Kidney epithelial cell (primary cell): ENCODE results near the gene ACKR4. TPM values are rescaled to one million over a fixed set of nuclear protein-coding genes. Genes with fewer than 3 reads are reported as not detected.

Source experiments
- DNase-seq: peaks from one replicate; pipeline ENCODE4 v3.0.0-alpha.2; 2010; ENCODE audit warnings: low read depth
- H3K27me3 ChIP-seq: 2 replicates; pipeline ENCODE4 v1.6.0; 2011; ENCODE audit warnings: low read length; ENCODE audit not compliant: control insufficient read depth, insufficient read depth
- H3K36me3 ChIP-seq: 2 replicates; pipeline ENCODE4 v1.5.1; 2011; ENCODE audit warnings: low read length; ENCODE audit not compliant: control insufficient read depth, insufficient read depth
- H3K4me3 ChIP-seq: 2 replicates; pipeline ENCODE4 v1.5.1; 2011; ENCODE audit warnings: low read depth, mild to moderate bottlenecking, control low read depth, low read length
- total RNA-seq: library from RNA; depleted of rRNA; stranded (reverse); fragments of >200 nt; gene quantifications from 2 replicates; pipeline ENCODE4 v1.2.3, GENCODE V29; 2015
- TF ChIP-seq, protein P1 (sequence below): IDR thresholded peaks from 2 replicates; pipeline ENCODE4 v1.5.1; 2011; ENCODE audit warnings: mild to moderate bottlenecking, moderate library complexity, low read length, control low read depth, inconsistent platforms; ENCODE audit not compliant: insufficient read depth, poor library complexity, severe bottlenecking

ACKR4 gene
- not detected in 2 replicates for total RNA-seq

DNA sequence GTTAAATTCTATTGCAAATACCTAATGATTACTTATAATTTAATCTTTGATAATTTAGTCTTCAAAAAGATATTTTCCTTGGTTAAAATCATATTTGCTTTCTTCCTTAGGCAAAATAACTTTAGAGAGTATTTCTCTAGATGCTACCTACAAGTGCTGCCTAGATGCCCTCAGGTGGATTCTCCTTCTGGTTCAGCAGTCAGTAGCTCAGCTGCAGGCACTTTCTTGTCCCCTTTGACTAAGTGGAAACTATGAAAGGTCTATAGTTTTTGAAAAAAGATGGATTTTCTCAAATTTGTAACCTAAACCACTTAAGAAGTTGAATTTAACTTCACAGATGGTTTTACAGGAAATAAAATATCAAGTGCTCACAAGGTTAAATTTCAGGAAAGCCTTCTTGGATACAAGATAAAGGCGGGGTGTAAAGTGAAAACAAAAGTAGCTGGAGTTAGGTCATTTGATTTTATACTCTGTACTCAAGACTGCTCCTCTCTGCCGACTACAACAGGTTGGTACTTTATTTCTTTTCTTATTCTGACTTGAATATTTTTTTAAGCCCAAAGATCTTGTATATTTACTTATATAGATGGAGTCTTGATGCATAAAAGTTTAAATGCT, at the start of gene ACKR4:
Gene ACKR4 (plus strand): TSS at position 455 of the 618 bp plus-strand sequence. CDS start 3,128 bp downstream, outside the sequence.
- H3K27me3 ChIP-seq = no peaks in the 10 kb centered on the region
- no peaks in the 10 kb centered on the region for H3K36me3 ChIP-seq
- no peak for DNase-seq
- TF ChIP-seq, protein P1, sequence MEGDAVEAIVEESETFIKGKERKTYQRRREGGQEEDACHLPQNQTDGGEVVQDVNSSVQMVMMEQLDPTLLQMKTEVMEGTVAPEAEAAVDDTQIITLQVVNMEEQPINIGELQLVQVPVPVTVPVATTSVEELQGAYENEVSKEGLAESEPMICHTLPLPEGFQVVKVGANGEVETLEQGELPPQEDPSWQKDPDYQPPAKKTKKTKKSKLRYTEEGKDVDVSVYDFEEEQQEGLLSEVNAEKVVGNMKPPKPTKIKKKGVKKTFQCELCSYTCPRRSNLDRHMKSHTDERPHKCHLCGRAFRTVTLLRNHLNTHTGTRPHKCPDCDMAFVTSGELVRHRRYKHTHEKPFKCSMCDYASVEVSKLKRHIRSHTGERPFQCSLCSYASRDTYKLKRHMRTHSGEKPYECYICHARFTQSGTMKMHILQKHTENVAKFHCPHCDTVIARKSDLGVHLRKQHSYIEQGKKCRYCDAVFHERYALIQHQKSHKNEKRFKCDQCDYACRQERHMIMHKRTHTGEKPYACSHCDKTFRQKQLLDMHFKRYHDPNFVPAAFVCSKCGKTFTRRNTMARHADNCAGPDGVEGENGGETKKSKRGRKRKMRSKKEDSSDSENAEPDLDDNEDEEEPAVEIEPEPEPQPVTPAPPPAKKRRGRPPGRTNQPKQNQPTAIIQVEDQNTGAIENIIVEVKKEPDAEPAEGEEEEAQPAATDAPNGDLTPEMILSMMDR = no peak
- no peak within 1 kb of the TSS for H3K4me3 ChIP-seq

DNA sequence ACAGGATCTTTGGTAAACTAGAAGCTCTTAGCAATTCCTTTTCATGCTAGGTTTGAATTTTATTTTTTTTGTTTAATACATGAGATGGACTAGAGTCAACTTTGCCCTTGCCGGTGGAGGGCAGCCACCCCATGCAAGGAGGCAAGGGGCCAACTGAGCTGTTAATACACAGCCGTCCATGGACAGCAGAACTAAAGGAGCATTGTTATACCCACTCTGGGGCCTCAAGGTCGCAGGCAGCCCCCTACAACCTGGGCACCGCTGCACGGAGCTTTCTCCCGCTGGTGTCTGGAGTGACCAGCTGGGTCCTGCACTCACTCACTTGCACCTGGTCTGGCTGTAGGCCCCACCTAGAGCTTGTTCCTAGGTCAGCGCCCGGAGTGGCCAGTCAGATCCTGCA, 47.9 kb upstream of the ACKR4 start:
- H3K27me3 ChIP-seq = no peaks in the 10 kb centered on the region
- DNase-seq = no peak
- H3K4me3 ChIP-seq = no peak overlapping the region
- H3K36me3 ChIP-seq = no peaks in the 10 kb centered on the region
- TF ChIP-seq, protein P1 = no peak

DNA sequence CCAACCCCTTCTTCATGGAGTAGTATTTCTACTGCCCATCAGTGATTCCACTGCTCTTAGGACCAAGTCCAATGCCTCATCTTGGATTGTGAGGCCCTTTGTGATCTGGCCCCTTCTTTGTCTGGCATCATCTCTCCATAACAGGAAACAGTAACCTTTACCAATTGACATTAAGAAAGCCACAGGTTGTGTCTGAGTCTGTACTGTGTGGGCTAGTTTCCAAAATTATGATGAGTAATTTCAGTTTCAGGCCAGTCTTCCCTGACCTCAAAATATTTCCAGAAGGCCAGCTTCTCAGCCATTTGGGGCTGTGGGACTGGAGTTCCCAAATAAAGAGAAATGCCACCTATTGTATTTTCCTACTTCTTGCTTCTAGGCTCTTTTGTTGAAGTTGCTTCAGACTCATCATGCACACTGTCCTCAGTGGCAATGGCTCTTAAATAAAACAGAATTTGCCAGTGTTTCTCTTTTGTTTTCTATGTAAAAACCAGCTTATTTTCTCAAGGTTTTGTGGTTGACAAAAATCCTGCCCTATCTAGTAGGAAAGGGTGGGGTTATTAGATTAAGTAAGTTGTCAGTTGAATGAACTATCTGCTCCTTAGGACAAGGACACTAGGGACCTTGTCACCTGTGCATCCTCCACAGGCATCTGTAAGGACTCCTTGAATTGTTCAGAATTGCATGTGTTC, 47.0 kb upstream of the ACKR4 start:
- no peaks in the 10 kb centered on the region for H3K36me3 ChIP-seq

DNA sequence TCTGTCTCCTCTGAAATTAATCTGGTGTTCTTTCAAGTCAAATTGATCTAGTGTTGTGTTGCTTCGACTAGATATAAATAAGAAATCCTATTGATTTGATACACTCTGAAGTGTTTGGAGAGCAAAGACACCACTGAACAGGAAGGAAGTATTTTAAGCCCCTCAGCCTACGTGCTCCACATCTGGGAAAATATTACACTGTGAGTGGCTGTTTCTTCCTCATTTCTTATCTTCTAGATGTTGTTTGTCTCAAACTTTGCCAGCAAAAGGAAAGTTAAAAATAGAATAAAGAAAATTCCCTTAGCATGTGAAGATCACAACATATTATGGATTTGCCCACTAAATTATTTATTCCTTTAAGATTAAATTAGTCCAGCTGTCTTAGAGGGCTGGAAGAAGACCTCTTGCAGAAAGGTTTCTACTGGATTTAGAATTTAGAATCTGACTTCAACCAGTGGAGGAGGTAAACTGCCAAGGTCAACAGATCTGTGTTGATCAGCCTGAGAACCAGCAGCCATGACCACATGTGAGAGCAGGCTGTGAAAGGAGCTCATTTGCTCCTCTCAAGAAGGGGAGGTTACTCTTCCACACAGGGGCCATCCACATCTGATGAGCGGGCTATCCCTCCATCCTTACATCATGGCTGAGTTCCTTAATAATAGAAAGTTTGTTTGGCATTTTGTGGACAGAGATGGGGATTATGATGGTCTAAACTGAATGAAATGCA, 46.3 kb upstream of the ACKR4 start:
- H3K27me3 ChIP-seq = no peaks in the 10 kb centered on the region
- no peak for DNase-seq
- TF ChIP-seq, protein P1 = no peak

More for the DNA sequence above, 47.0 kb upstream of the ACKR4 start:
- Histone ChIP-seq H3K4me3 (no peak overlapping the region), H3K27me3 (no peaks in the 10 kb centered on the region)
- TF ChIP-seq, protein P1 = no peak
- no peak for DNase-seq

DNA sequence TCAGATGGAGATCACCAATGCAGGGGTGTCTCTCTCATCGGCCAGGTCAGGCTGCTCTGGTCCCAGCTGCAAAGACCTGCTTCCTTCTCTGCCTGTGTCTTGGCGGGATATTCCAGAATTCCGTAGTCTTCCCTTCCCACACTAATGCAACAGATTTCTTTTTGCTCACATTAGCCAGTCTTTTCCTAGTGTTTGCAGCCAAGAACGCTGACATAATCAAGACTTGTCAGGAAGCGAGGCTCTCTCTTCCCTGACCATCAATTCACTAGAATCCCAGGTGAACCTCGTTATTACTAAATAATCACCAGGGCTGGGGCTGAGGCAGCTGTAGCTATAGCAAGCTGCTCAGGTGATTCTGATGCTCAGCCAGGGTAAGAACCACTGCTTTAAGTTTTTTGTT, 43.2 kb upstream of the ACKR4 start:
- H3K27me3 ChIP-seq = no peaks in the 10 kb centered on the region
- TF ChIP-seq, protein P1 = no peak
- no peak for DNase-seq
- no peak overlapping the region for H3K4me3 ChIP-seq
- H3K36me3 ChIP-seq = no peaks in the 10 kb centered on the region

More for the DNA sequence above, 46.3 kb upstream of the ACKR4 start:
- no peaks in the 10 kb centered on the region for H3K36me3 ChIP-seq
- no peak overlapping the region for H3K4me3 ChIP-seq
